Measurements from ENCODE around the gene STK25.
"Not testable (repeated sequence)": the region's sequence is repeated elsewhere in the genome, so short reads cannot be mapped to it uniquely, and the experiment has no call there.

Gene STK25

GRCh38 chr2:241539616-241540374 lies 31.4 kb upstream of the STK25 start:
- DNase-seq (ENCODE audit: low read depth, low spot score): no peak

GRCh38 chr2:241538838-241539615 lies 30.6 kb upstream of the STK25 start:
- no peak for DNase-seq (ENCODE audit: low read depth, low spot score)

- no peak for DNase-seq (ENCODE audit: low read depth, low spot score)
These were observed 27.7 kb upstream of the STK25 start for GRCh38 chr2:241535871-241536655.

GRCh38 chr2:241534701-241535375 lies 26.5 kb upstream of the STK25 start:
- no peak for DNase-seq (ENCODE audit: low read depth, low spot score)

GRCh38 chr2:241534293-241534692 lies 25.9 kb upstream of the STK25 start:
- DNase-seq (ENCODE audit: low read depth, low spot score): no peak

GRCh38 chr2:241532733-241533601 lies 24.6 kb upstream of the STK25 start:
- DNase-seq (ENCODE audit: low read depth, low spot score): no peak

GRCh38 chr2:241532168-241532567 lies 23.8 kb upstream of the STK25 start:
- DNase-seq (ENCODE audit: low read depth, low spot score): no peak

GRCh38 chr2:241531161-241531722 lies 22.9 kb upstream of the STK25 start:
- DNase-seq (ENCODE audit: low read depth, low spot score): no peak

GRCh38 chr2:241530571-241530970 lies 22.2 kb upstream of the STK25 start:
- no peak for DNase-seq (ENCODE audit: low read depth, low spot score)

GRCh38 chr2:241525818-241526780 lies 17.7 kb upstream of the STK25 start:
- DNase-seq (ENCODE audit: low read depth, low spot score): not testable (repeated sequence)

- no peak for DNase-seq (ENCODE audit: low read depth, low spot score)
These were observed 14.1 kb upstream of the STK25 start for GRCh38 chr2:241522477-241522876.

- DNase-seq (ENCODE audit: low read depth, low spot score): no peak
These were observed 11.3 kb upstream of the STK25 start for GRCh38 chr2:241519669-241520068.

- DNase-seq (ENCODE audit: low read depth, low spot score): no peak
These were observed 8.9 kb upstream of the STK25 start for GRCh38 chr2:241517297-241517696.

GRCh38 chr2:241516520-241516965 lies 8.2 kb upstream of the STK25 start:
- DNase-seq (ENCODE audit: low read depth, low spot score): no peak

- no peak for DNase-seq (ENCODE audit: low read depth, low spot score)
These were observed 6.8 kb upstream of the STK25 start for GRCh38 chr2:241514986-241515737.

- no peak for DNase-seq (ENCODE audit: low read depth, low spot score)
These were observed 6.2 kb upstream of the STK25 start for GRCh38 chr2:241514553-241514952.

- DNase-seq (ENCODE audit: low read depth, low spot score): no peak
These were observed 2.8 kb upstream of the STK25 start for GRCh38 chr2:241511091-241511741.
